ENCODE measurements around the gene RIMBP2. TPM values are rescaled to one million over a fixed set of nuclear protein-coding genes. Genes with fewer than 3 reads are reported as not detected.

Gene RIMBP2
- total and polyA plus RNA-seq, 2 experiments from 2014 or later: not detected

GRCh38 chr12:130463818-130464670, 252.1 kb downstream of the RIMBP2 start:
- Histone ChIP-seq H3F3A (ENCODE audit: insufficient read depth) (no peaks in the 10 kb centered on the region), H3K4me3 (no peak overlapping the region), H4K20me1 (ENCODE audit: insufficient read depth) (no peaks in the 10 kb centered on the region), H3K36me3 (ENCODE audit: low read depth) (no peaks in the 10 kb centered on the region), H3K4me1 (ENCODE audit: insufficient read depth) (no peaks in the 10 kb centered on the region), H2AFZ (no peak overlapping the region), H3K9me2 (ENCODE audit: insufficient read depth) (no peaks in the 10 kb centered on the region), H3K4me2 (ENCODE audit: unreplicated experiment) (no peak overlapping the region), H3K27ac (no peak overlapping the region), H3K27me3 (replicated peaks; ENCODE audit: insufficient read depth) (no peaks in the 10 kb centered on the region), H3K9me3 (ENCODE audit: low read depth) (no peaks in the 10 kb centered on the region), H3K9ac (no peak overlapping the region), H3K79me2 (ENCODE audit: insufficient read depth) (no peaks in the 10 kb centered on the region)
- TF ChIP-seq EZH2 (IDR thresholded peaks at IDR 0.05; ENCODE audit: insufficient read depth, poor library complexity, severe bottlenecking) (no peak), EZH2phosphoT487 (IDR thresholded peaks at IDR 0.05; ENCODE audit: insufficient read depth, low read depth) (no peak)
- in situ Hi-C loops (cut with MboI): no loop called here
- WGBS, 2 experiments (ENCODE audit: low coverage in 1 of 2, low lambda C conversion rate in 2 of 2, missing lambda C conversion rate in 2 of 2): 58 to 61% methylated on average over 17 to 18 of the region's 19 CpGs
- DNase-seq: no peak

DNA sequence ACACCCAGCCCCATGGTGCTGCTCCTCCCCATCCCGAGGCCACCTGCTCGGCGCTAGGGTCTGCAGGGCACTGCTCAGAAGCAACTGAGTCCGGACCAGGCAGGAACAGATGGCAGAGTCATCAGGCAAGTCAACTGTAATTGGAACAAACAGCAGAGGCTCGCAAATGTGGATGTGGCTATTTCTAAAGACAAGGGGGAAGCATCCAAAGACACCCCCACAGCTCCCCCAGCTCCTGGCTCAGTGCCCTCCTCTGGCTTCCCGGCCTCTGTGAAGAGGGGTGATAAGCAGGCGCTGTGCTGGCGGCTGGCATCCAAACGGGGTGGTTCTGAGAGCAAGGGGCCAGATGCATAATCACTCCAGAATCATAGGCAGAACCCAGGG, 252.8 kb downstream of the RIMBP2 start:
- Histone ChIP-seq H3K9me3 (ENCODE audit: low read depth) (no peaks in the 10 kb centered on the region), H3K36me3 (ENCODE audit: low read depth) (no peaks in the 10 kb centered on the region), H3K4me3 (no peak overlapping the region), H3K4me2 (ENCODE audit: unreplicated experiment) (no peak overlapping the region), H3K9me2 (ENCODE audit: insufficient read depth) (no peaks in the 10 kb centered on the region), H3K9ac (no peak overlapping the region), H4K20me1 (ENCODE audit: insufficient read depth) (no peaks in the 10 kb centered on the region), H3K4me1 (ENCODE audit: insufficient read depth) (no peaks in the 10 kb centered on the region), H2AFZ (no peak overlapping the region), H3K79me2 (ENCODE audit: insufficient read depth) (no peaks in the 10 kb centered on the region), H3F3A (ENCODE audit: insufficient read depth) (no peaks in the 10 kb centered on the region), H3K27ac (no peak overlapping the region), H3K27me3 (replicated peaks; ENCODE audit: insufficient read depth) (no peaks in the 10 kb centered on the region)
- TF ChIP-seq EZH2phosphoT487 (IDR thresholded peaks at IDR 0.05; ENCODE audit: insufficient read depth, low read depth) (no peak), EZH2 (IDR thresholded peaks at IDR 0.05; ENCODE audit: insufficient read depth, poor library complexity, severe bottlenecking) (no peak)
- no peak for DNase-seq
- in situ Hi-C loops (cut with MboI): no loop called here
- WGBS, 2 experiments (ENCODE audit: low coverage in 1 of 2, low lambda C conversion rate in 2 of 2, missing lambda C conversion rate in 2 of 2): 43 to 51% methylated on average over 9 of the region's 9 CpGs

DNA sequence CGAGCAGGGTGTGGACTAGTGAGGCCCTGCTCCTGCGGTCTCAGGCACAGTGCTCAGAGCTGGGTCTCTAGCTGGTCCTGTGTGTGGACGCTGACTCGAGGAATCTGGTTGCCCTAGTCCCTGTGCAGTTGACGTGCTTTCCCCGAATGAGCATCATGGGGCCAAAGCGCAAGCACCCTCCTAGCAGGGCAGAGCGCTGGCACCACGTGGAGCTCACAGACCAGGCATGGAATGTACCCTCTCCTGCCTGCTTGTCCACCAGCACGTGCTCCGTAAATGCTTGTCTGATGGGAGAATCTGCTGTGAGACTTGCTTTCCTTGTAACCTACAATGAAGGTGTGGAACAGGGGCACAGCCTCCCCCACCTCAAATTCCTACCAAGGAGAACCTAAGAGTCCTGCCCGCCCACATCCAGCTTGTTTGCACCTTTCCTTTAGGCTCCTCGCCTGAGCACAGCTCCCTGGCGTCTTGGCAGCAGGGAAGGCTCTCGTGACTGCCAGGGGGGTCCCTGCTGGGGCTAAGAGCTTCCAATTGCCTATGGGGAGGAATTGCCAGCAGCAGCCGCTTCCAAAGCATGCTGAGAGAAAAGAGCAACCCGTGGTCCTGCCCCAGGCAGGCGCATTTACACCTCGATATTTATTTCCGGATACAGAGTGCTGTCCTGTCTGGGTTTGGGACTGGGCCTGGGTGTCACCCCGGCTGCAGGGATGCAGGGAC, 253.4 kb downstream of the RIMBP2 start:
- H3K27ac ChIP-seq: no peak overlapping the region
- no peaks in the 10 kb centered on the region for H4K20me1 ChIP-seq (ENCODE audit: insufficient read depth)
- no peaks in the 10 kb centered on the region for H3F3A ChIP-seq (ENCODE audit: insufficient read depth)
- no peak overlapping the region for H3K4me2 ChIP-seq (ENCODE audit: unreplicated experiment)
- no peaks in the 10 kb centered on the region for H3K36me3 ChIP-seq (ENCODE audit: low read depth)
- TF ChIP-seq EZH2phosphoT487 (IDR thresholded peaks at IDR 0.05; ENCODE audit: insufficient read depth, low read depth): no peak
- TF ChIP-seq EZH2 (IDR thresholded peaks at IDR 0.05; ENCODE audit: insufficient read depth, poor library complexity, severe bottlenecking): no peak
- H3K79me2 ChIP-seq (ENCODE audit: insufficient read depth): no peaks in the 10 kb centered on the region
- DNase-seq: no peak
- no peak overlapping the region for H3K4me3 ChIP-seq
- H2AFZ ChIP-seq: no peak overlapping the region
- no peaks in the 10 kb centered on the region for H3K4me1 ChIP-seq (ENCODE audit: insufficient read depth)
- 53% methylated on average over 21 of the region's 21 CpGs for WGBS, 2 experiments (ENCODE audit: low coverage in 1 of 2, low lambda C conversion rate in 2 of 2, missing lambda C conversion rate in 2 of 2)
- H3K9me3 ChIP-seq (ENCODE audit: low read depth): no peaks in the 10 kb centered on the region
- no peaks in the 10 kb centered on the region for H3K27me3 ChIP-seq (replicated peaks; ENCODE audit: insufficient read depth)
- H3K9me2 ChIP-seq (ENCODE audit: insufficient read depth): no peaks in the 10 kb centered on the region
- no peak overlapping the region for H3K9ac ChIP-seq
- in situ Hi-C loops (cut with MboI): no loop called here

- no peak overlapping the region for H3K27ac ChIP-seq
- no peak overlapping the region for H3K4me3 ChIP-seq
- no peak overlapping the region for H3K4me2 ChIP-seq (ENCODE audit: unreplicated experiment)
- no peaks in the 10 kb centered on the region for H3K4me1 ChIP-seq (ENCODE audit: insufficient read depth)
- no peaks in the 10 kb centered on the region for H3K27me3 ChIP-seq (replicated peaks; ENCODE audit: insufficient read depth)
- H3F3A ChIP-seq (ENCODE audit: insufficient read depth): no peaks in the 10 kb centered on the region
- H2AFZ ChIP-seq: no peak overlapping the region
- no peaks in the 10 kb centered on the region for H3K36me3 ChIP-seq (ENCODE audit: low read depth)
- H4K20me1 ChIP-seq (ENCODE audit: insufficient read depth): no peaks in the 10 kb centered on the region
- no peaks in the 10 kb centered on the region for H3K79me2 ChIP-seq (ENCODE audit: insufficient read depth)
- no peaks in the 10 kb centered on the region for H3K9me2 ChIP-seq (ENCODE audit: insufficient read depth)
- TF ChIP-seq EZH2 (IDR thresholded peaks at IDR 0.05; ENCODE audit: insufficient read depth, poor library complexity, severe bottlenecking): no peak
- TF ChIP-seq EZH2phosphoT487 (IDR thresholded peaks at IDR 0.05; ENCODE audit: insufficient read depth, low read depth): no peak
- H3K9ac ChIP-seq: no peak overlapping the region
- in situ Hi-C loops (cut with MboI): no loop called here
- 55 to 67% methylated on average over 12 to 22 of the region's 22 CpGs for WGBS, 2 experiments (ENCODE audit: low coverage in 1 of 2, low lambda C conversion rate in 2 of 2, missing lambda C conversion rate in 2 of 2)
- H3K9me3 ChIP-seq (ENCODE audit: low read depth): no peaks in the 10 kb centered on the region
- DNase-seq: no peak
Observed at GRCh38 chr12:130461839-130462557, 254.1 kb downstream of the RIMBP2 start.
